NCI-H2029 (cell line): ENCODE results near the gene PNP.
"Not testable (repeated sequence)": the region's sequence is repeated elsewhere in the genome, so short reads cannot be mapped to it uniquely, and the experiment has no call there.

Source experiments
- DNase-seq: peaks from one replicate; lab custom pipeline; 2025; lab: John Stamatoyannopoulos, UW

The PNP gene

DNA sequence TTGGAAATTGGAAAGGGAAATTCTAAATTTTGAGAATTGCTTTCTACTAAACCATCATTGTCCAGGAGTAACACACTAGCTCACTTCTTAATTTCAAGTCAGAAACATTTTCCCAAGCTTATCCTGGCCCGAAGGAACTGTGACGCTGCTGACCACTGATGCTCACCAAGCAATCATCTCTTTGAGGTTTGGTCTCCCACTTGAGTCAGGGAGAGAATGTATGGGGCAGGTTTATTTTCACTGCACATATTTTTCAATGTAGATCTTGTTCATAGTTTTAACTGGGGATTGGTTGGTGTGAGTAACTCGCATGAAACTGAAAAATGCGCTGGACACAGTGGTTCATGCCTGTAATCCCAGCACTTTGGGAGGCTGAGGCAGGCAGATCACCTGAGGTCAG lies 23.3 kb downstream of the PNP start:
- DNase-seq: no peak

DNA sequence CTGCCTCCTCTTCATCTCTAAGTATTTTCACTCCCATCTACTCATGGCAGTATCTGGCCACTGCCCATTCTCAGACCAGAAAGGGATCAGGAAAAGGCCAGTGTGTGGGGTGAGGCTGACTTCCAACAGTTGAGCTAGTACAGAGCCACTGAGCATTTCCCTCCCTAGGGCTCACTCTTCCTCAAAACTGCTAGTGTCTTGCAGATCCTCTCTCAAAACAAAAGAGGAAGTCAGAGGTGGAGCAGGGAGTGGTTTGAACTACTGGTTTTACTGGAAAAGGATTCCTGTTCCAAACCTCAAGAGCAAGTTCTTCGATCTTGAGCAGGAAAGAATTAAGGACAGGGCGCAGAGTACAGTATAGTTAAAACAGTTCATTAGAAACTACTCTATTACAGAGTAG lies 24.4 kb downstream of the PNP start:
- DNase-seq: no peak

DNA sequence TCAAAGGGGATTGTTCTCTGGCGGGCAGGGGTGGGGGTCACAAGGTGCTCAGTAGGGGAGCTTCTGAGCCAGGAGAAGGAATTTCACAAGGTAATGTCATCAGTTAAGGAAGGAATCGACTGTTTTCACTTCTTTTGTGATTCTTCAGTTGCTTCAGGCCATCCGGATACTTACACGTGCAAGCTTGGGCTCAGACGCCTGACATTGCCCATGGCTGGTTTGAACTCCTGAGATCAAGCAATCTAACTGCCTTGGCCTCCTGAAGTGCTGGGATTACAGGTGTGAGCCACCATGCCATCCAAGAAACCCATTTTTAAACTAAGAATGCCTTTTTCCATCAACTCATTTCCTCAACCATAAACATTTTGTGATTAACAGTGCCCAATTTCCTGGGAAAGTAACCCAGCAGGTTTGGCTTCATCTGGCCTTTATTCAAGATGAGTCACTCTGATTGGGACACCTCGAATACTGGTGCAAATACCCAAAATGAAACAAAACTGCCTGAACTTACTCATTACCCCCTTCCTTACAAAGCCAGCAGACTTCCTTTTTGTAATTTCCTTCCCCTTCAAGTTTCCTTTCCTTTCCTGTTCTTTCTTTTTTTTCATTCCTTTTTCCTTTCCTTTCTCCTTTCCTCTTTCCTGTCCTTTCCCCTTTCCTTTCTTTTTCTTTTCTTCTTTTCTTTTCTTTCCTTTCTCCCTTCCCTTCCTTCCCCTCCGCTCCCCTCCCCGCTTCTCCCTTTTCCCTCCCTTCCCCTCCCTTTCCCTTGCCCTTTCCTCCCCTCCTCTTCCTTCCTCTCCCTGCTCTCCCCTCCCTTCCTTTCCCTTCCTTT lies 25.9 kb downstream of the PNP start:
- no peak for DNase-seq

- no peak for DNase-seq
Measured at GRCh38 chr14:20498622-20499021, 29.4 kb downstream of the PNP start.

- no peak for DNase-seq
Measured at GRCh38 chr14:20499108-20499507, 29.9 kb downstream of the PNP start.

DNA sequence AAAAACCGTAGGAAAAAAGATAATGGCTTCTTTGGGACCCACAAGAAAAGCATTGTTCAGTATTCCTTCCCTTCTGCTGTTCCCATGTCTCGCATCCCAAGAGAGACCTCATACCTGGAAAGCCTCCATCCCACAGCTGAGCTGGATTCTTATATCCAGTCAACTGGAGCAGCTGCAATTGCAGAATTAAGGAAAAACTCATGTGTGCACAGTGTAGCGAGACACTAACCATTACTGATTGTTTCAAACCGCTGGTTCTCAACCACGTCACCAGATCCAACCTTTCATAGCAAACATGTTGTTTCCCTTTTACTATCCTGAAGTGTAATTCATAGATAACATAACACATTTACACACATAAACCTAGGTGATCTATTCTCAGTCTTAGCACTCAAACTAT lies 30.7 kb downstream of the PNP start:
- no peak for DNase-seq

DNA sequence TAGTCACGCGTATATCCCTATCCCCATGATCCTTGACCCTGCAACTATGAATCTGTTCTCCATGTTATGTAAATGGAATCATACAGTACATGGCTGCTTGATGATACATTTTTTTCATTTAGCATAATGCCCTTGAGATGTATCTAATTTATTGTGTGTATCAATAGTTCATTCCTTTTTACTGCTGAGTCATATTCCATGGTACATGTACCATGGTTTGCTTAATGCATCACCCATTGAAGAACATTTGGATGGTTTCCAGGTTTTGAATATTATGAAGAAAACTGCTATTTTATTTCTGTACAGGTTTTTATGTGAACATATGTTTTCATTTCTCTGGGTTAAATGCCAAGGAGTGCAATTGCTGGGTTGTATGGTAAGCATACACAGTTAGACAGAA lies 32.1 kb downstream of the PNP start:
- no peak for DNase-seq

- DNase-seq: no peak
Measured at GRCh38 chr14:20503898-20504297, 34.7 kb downstream of the PNP start.

DNA sequence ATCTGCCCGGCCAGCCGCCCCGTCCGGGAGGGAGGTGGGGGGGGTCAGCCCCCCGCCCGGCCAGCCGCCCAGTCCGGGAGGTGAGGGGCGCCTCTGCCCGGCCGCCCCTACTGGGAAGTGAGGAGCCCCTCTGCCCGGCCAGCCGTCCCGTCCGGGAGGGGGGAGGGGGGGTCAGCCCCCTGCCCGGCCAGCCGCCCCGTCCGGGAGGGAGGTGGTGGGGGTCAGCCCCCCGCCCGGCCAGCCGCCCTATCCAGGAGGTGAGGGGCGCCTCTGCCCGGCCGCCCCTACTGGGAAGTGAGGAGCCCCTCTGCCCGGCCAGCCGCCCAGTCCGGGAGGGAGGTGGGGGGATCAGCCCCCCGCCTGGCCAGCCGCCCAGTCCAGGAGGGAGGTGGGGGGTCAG lies 37.1 kb downstream of the PNP start:
- not testable (repeated sequence) for DNase-seq

DNA sequence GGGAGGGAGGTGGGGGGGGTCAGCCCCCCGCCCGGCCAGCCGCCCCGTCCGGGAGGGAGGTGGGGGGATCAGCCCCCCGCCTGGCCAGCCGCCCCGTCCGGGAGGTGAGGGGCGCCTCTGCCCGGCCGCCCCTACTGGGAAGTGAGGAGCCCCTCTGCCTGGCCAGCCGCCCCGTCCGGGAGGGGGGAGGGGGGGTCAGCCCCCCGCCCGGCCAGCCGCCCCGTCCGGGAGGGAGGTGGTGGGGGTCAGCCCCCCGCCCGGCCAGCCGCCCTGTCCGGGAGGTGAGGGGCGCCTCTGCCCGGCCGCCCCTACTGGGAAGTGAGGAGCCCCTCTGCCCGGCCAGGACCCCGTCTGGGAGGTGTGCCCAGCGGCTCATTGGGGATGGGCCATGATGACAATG lies 37.5 kb downstream of the PNP start:
- DNase-seq: not testable (repeated sequence)

GRCh38 chr14:20507537-20507936 lies 38.3 kb downstream of the PNP start:
- DNase-seq: not testable (repeated sequence)

DNA sequence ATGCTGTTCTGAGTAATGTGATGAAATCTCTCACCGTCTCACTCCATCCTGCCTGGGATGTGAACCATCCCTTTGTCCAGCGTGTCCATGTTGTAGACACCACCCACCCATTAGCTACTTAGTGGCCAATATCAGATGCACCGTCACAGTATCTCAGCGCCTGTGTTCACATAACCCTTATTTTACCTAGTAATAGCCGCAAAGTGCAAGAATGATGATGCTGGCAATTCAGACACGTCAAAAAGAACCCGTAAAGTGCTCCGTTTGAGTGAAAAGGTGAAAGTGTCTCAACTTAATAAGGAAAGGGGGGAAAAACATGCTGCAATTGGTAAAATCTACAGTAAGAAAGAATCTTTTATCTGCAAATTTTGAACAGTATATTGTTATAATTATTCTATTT lies 39.2 kb downstream of the PNP start:
- DNase-seq: no peak

DNA sequence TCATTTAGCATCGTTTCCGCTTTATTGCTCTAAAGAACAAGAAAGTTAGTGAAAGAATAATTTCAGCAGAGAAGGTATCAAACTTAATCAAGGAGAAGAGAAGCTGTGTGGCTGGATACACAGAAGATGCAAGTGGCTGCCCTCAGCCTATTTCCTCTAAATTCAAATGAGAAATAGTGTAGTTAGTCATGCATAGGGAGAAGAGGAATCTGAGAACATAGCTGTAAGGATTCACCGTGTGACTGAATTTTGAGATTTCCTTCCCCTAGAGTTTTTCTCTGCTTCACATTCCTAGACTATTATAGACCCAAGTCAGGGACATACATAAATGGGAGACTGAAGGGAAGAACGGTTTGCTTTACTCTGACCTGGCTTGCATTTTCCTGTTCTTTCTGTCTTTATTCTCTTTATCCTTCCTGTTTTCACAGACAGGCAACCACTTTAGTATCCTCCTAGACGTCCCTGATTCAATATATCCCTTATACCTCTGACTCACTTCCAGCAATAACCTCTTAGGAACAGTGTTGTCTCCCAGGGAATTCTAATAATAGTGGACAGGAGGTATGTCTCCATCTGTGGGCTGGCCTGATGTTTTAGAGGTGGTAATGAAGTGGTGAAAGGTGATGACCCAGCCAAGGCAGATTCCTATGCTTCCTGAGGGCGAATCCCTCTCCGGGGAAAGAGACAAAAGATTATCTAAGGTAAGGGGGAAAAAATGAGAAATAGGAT lies 43.1 kb downstream of the PNP start:
- no peak for DNase-seq

DNA sequence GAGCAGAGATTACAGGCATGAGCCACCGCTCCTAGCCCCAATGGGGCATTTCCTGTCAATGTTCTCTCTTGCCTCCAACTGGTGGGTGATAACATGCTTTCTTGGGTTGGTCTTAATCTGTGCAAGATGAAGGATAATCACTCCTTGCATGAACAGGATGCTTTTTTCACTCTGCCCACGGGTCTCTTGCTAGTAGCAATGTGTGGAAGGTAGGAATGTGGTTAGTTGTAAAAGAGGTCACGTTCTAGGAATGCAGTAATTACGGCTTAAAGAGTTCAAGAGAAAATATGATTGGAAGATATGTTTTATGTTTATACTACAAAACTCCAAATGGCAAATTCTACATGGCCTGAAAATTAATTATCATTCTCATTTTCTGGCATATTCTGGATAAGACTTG lies 46.6 kb downstream of the PNP start:
- DNase-seq: no peak

DNA sequence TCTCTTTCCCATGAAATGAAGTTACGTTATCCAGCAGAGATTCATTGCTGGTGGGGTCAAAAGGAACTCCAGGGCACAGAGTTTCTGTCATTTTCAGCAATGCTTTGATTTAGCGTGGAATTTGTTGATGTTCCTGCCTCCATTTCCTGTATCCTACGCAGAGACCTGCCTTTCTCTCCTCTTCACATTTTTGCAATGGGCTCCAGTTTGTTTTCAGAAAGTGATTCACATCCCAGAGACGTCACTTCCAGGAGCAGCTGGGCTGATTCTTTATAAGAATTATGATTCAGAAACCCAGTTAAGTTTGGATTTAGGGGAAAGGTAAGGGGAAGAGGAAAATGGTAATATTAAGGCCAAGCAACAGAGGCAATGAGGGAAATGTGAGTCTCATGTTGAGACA lies 47.7 kb downstream of the PNP start:
- DNase-seq: no peak

DNA sequence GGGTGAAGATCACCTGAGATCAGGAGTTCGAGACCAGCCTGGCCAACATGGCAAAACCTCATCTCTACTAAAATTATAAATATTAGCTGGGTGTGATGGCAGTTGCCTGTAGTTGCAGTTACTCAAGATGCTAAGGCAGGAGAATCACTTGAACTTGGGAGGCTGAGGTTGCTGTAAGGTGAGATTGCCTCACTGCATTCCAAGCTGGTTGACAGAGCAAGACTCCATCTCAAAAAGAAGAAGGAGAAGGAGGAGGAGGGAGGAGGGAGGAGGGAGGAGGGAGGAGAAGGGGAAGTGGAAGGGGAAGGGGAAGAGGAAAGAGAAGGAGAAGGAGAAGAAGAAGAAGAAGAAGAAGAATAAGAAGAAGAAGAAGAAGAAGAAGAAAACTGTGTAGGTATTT lies 53.1 kb downstream of the PNP start:
- DNase-seq: no peak

GRCh38 chr14:20524027-20524426 lies 54.8 kb downstream of the PNP start:
- no peak for DNase-seq
